Measurements from ENCODE around the gene KXD1.
A peak's percentile ranks its signal among the peaks of the same experiment; 100 is the strongest.

KXD1 gene, protein sequence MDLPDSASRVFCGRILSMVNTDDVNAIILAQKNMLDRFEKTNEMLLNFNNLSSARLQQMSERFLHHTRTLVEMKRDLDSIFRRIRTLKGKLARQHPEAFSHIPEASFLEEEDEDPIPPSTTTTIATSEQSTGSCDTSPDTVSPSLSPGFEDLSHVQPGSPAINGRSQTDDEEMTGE

DNA sequence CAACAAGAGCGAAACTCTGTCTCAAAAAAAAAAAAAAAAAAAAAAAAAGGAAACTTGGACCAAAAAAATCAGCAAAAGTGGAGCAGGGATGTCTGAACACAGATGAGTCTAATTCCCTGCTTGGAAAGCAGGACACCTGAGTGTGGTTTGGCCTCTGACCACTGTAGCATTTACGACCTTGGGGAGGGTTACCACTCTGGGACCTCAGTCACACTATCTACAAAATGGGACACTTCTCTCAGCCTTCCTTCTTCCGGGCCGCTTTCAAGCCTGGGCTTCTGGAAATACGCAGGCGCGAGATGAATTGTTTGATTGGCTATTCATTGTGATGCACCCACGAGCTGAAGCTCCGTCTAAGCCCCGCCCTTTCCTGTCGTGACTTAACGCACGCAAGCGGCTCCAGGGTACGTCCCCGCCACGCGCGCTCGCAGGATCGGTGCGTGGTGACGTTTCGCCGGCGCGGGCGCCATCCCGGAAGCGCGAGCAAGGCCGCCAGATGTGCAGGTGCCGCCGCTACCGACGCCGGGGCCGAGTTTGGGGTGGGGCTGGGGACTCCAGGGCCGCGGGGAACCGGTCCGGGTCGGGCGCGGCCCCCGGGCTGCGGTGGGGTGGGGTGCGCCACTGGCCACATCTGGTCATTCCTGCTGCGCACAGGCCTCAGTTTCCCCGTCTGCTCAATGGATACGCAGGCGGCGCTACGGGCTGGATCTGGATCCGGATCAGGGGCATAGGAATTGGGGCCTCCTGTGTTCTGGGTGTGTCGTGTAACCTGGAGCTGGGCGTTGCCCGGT, at the start of gene KXD1:
TSS of gene KXD1 (plus strand) at position 460 of the 791 bp plus-strand sequence. CDS start 4,187 bp downstream, outside the sequence.
- TF ChIP-seq, protein P1, sequence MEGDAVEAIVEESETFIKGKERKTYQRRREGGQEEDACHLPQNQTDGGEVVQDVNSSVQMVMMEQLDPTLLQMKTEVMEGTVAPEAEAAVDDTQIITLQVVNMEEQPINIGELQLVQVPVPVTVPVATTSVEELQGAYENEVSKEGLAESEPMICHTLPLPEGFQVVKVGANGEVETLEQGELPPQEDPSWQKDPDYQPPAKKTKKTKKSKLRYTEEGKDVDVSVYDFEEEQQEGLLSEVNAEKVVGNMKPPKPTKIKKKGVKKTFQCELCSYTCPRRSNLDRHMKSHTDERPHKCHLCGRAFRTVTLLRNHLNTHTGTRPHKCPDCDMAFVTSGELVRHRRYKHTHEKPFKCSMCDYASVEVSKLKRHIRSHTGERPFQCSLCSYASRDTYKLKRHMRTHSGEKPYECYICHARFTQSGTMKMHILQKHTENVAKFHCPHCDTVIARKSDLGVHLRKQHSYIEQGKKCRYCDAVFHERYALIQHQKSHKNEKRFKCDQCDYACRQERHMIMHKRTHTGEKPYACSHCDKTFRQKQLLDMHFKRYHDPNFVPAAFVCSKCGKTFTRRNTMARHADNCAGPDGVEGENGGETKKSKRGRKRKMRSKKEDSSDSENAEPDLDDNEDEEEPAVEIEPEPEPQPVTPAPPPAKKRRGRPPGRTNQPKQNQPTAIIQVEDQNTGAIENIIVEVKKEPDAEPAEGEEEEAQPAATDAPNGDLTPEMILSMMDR (conservative IDR thresholded peaks at IDR 0.05; ENCODE audit: low read depth, low read length) = no peak
- peak within 1 kb of the TSS; percentile 99 for H3K4me3 ChIP-seq (ENCODE audit: low read depth, low read length)
- DNase-seq (ENCODE audit: low read depth) = peak; percentile 100

DNA sequence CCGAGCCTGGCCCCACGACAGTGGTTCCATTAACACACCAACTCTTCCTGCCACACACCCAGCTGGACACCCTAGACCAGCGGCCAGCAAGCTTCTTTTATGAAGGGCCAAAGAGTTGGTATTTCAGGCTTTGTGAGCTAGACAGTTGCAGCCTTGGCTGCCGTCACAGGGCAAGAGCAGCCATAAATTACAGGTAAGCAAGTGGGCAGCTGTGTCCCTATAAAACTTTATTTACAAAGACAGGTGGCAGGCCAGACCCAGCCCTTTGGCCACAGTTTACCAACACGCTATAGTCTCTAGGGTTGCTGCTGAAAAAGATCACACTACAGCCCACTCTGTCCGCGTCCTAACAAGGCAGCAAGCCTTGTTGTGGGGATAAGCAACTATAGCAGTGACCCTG, 49.1 kb upstream of the KXD1 start:
- TF ChIP-seq, protein P1 (conservative IDR thresholded peaks at IDR 0.05; ENCODE audit: low read depth, low read length) = no peak
- DNase-seq (ENCODE audit: low read depth) = no peak
- H3K4me3 ChIP-seq (ENCODE audit: low read depth, low read length) = no peak overlapping the region

DNA sequence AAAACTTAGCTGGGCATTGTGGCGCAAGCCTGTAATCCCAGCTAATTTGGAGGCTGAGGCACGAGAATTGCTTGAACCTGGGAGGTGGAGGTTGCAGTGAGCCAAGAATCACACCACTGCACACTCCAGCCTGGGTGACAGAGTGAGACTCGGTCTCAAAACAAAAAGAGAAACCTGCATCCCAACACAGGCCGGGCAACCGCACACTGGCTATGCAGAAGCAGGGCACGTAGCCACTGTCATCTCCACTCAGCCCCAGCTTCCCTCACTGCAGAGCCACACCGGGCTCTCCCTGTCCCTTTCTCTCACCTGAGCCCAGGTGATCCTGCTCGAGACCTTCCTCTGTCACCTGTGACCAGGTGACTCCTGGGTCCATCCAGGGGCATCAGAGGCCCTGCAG, 47.5 kb upstream of the KXD1 start:
- TF ChIP-seq, protein P1 (conservative IDR thresholded peaks at IDR 0.05; ENCODE audit: low read depth, low read length) = no peak
- no peak overlapping the region for H3K4me3 ChIP-seq (ENCODE audit: low read depth, low read length)
- DNase-seq (ENCODE audit: low read depth) = no peak

DNA sequence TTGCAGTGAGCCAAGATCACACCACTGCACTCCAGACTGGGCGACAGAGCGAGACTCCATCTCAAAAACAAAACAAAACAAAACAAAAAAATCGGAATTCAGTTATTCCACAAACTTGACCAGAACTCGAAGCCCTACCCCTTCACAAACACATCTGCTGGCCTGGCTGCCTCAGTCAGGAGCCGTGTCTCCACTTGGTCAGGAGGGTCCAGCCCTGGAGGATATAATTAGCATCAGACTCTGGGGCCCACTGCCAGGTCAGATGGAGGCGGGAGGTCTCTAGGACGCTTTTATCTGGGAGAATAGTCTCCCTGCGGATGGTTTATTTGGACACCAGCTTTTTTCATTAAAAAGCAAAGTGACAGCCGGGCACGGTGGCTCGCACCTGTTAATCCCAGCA, 43.8 kb upstream of the KXD1 start:
- TF ChIP-seq, protein P1 (conservative IDR thresholded peaks at IDR 0.05; ENCODE audit: low read depth, low read length) = no peak
- peak; percentile 44 for DNase-seq (ENCODE audit: low read depth)
- no peak overlapping the region for H3K4me3 ChIP-seq (ENCODE audit: low read depth, low read length)

DNA sequence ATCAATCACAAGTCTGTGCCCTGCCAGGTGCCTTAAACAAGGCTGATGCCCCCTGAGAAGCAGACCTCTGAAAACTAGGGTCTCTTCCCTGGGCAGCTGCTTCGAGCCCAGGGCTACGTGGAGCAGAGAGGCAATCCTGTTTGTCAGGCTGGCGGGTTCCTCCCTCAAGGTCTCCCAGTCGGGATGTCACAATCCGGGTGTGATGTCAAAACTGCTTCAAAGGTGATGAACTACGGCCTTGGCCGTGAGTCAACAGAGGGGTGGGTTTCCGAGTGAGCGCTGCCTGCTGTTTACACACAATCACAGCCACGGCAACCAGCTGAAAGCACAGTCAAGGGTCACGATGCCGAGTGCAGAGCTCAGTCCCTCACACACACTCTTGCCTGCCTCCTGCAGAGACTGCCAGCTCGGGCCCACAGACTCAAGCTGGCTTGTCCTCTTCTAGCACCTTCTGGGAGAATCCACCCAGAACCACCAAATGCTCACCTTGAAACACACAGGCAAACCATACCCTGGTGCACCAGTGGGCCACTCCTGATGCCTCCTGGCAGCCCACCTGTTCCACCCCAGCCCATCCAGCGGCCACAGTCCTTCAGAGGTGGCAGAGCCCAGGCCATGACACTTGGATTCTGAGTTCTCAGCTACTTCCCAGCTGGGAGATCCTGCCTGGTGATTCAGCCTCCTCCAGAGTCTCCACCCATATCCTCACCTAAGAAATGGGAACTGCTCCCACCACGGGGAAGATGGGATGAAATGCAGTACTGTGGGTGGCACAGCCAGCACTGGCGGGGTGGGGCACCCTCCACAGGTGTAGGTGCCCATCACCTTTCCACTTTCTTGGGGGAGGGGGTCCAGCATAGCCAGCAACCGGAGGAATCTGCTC, 42.6 kb upstream of the KXD1 start:
- DNase-seq (ENCODE audit: low read depth) = peak; percentile 93
- TF ChIP-seq, protein P1 (conservative IDR thresholded peaks at IDR 0.05; ENCODE audit: low read depth, low read length) = no peak
- H3K4me3 ChIP-seq (ENCODE audit: low read depth, low read length) = no peak overlapping the region

DNA sequence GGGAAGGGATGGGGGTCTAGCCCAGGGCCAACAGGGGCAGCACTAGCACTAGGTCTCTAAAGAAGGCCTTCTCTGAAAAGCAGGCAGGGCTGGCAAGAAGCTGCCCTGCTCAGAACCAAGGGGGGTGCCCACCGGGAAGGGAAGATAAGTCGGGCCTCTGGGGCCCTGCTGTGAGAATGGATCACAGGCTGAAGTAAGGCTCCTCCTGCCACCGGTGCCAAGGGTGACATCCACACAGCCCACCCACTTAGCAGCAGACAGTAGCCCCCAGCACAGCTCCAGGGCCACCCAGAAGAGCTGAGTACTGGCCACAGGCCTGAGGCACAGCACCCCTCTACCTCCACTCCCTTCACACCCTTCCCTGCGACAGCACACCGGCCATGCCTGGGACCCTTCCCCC, 41.7 kb upstream of the KXD1 start:
- no peak overlapping the region for H3K4me3 ChIP-seq (ENCODE audit: low read depth, low read length)
- no peak for DNase-seq (ENCODE audit: low read depth)
- TF ChIP-seq, protein P1 (conservative IDR thresholded peaks at IDR 0.05; ENCODE audit: low read depth, low read length) = no peak
